Activated T-cell treated with anti-CD3 and anti-CD28 coated beads, Interleukin-2, amount 50 U/mL, for 4 hours (primary cell): ENCODE data around the gene C1QTNF12. TPM values are rescaled to one million over a fixed set of nuclear protein-coding genes. Genes with fewer than 3 reads are reported as not detected.

Experiments used
- ATAC-seq, 2 donors: fragments of 200-7000 bp; cut with Tn5 transposase; one replicate each; pipeline ENCODE4 v1.10.0; 2021
- DNase-seq: peaks from one replicate; pipeline ENCODE4 v3.0.0-alpha.2; 2020
- H3K27me3 Mint-ChIP-seq: one replicate; pipeline ENCODE4 v1.8.0; 2021; ENCODE audit warnings: low read depth, mixed read lengths
- H3K36me3 Mint-ChIP-seq: one replicate; pipeline ENCODE4 v1.8.0; 2022; ENCODE audit warnings: mixed read lengths; ENCODE audit not compliant: insufficient read depth
- H3K4me1 Mint-ChIP-seq: one replicate; pipeline ENCODE4 v1.8.0; 2021; ENCODE audit warnings: low read depth, mixed read lengths
- H3K4me3 Mint-ChIP-seq: one replicate; pipeline ENCODE4 v1.8.0; 2021; ENCODE audit warnings: mild to moderate bottlenecking, moderate library complexity, mixed read lengths
- H3K9me3 Mint-ChIP-seq: one replicate; pipeline ENCODE4 v1.8.0; 2021; ENCODE audit warnings: mixed read lengths
- total RNA-seq, 3 donors: library from RNA; stranded (reverse); gene quantifications; one replicate each; pipeline ENCODE4 v1.2.1, GENCODE V29; 2021

C1QTNF12 gene
- 1 to 10 TPM; 1.6 to 2.2 (median 2.1) TPM for total RNA-seq

DNA sequence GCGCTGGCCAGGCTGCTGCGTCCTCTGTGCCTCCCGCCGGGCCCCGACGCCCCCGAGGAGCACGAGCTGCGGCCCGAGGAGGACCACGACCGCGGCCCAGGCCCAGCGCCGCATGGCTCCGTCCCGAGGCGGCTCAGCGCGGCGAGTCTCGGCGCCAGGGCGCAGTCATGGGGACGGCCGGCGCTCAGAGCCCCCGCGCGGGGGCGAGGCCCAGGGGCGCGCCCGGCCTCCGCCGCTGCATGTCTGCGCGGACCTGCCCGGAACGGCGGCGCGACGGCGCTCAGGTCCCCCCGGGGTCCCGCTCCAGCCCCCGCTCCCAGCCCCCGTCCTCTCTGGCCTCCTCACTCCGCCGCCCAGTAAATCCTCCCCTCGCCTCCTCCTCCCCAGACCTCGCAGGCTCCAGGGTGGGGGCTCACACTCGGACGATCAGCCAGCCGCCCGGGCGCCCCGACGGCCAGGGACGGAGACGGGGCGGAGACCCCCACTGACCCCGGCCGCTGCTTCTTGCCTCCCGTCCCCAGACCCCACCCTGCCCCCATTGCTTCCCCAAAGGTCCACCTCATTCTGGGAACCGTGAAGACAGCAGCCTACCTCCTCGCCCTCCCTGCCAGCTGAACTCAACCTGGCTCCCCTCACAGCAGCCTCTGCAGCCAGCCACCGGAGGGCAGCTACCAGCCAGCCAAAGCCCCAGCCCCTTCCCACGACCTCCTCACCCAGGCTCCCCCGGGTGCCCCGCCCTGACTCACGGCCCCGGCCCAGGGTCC lies at the start of gene C1QTNF12:
TSS of gene C1QTNF12 (minus strand) at position 146 of the 764 bp plus-strand sequence. CDS start at position 114, 32 bp downstream.
- ATAC-seq (peak; percentile 27 to 38), DNase-seq (no peak)
- H3K9me3 Mint-ChIP-seq, result no peaks in the 10 kb centered on the region
- peaks cover 11% of the 10 kb centered on the region for H3K4me1 Mint-ChIP-seq
- no peak within 1 kb of the TSS for H3K4me3 Mint-ChIP-seq
- H3K36me3 Mint-ChIP-seq, result no peaks in the 10 kb centered on the region
- peaks cover 1% of the 10 kb centered on the region for H3K27me3 Mint-ChIP-seq

- Mint-ChIP-seq H3K9me3 (no peaks in the 10 kb centered on the region), H3K4me3 (no peak overlapping the region), H3K36me3 (no peaks in the 10 kb centered on the region), H3K4me1 (peaks cover 2% of the 10 kb centered on the region), H3K27me3 (no peaks in the 10 kb centered on the region)
- DNase-seq (no peak), ATAC-seq (no peak)
These were observed 48.8 kb upstream of the C1QTNF12 start for GRCh38 chr1:1295154-1295923.

DNA sequence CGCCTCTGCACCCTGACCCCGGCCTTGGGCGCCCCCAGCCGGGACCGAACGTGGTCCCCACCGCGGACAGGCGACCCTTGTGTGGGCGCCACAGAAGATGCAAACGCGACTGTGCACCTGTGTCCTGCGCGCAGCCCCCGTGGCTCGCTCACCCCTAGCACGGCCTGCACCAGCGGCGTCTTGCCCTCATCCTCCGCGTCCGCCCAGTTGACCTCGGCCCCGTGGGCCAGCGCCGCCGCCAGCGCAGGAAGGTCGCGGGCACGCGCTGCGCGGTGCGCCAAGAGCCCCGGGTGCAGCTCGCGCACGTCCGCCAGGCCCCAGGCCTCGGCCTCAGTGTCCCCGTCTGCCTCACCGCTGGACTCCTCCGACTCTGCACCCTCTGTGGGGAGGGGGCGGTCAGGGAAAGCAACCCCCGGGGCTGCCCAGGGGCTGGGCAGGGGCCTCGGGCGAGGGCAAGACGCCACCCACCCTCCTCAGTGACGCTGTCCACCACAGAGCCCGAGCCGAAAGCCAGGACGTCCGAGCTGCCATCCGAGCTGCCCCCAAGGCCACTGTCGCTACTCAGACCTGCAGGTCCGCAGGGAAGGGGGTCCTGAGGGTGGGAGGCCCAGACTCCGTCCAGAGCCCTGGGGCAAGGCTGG lies 47.8 kb upstream of the C1QTNF12 start:
- no peak overlapping the region for H3K4me3 Mint-ChIP-seq
- DNase-seq, result no peak
- no peak for ATAC-seq
- H3K4me1 Mint-ChIP-seq, result peaks cover 2% of the 10 kb centered on the region
- H3K9me3 Mint-ChIP-seq, result no peaks in the 10 kb centered on the region
- no peaks in the 10 kb centered on the region for H3K36me3 Mint-ChIP-seq
- H3K27me3 Mint-ChIP-seq, result no peaks in the 10 kb centered on the region

GRCh38 chr1:1293263-1294249 lies 47.0 kb upstream of the C1QTNF12 start:
- Mint-ChIP-seq H3K36me3 (no peaks in the 10 kb centered on the region), H3K9me3 (no peaks in the 10 kb centered on the region), H3K4me1 (peaks cover 2% of the 10 kb centered on the region), H3K4me3 (no peak overlapping the region), H3K27me3 (no peaks in the 10 kb centered on the region)
- DNase-seq, result no peak
- peak; percentile 33 to 50 for ATAC-seq

GRCh38 chr1:1292851-1293250 lies 46.3 kb upstream of the C1QTNF12 start:
- Mint-ChIP-seq H3K4me3 (no peak overlapping the region), H3K36me3 (no peaks in the 10 kb centered on the region), H3K4me1 (peaks cover 2% of the 10 kb centered on the region), H3K9me3 (no peaks in the 10 kb centered on the region), H3K27me3 (no peaks in the 10 kb centered on the region)
- ATAC-seq (no peak), DNase-seq (no peak)

DNA sequence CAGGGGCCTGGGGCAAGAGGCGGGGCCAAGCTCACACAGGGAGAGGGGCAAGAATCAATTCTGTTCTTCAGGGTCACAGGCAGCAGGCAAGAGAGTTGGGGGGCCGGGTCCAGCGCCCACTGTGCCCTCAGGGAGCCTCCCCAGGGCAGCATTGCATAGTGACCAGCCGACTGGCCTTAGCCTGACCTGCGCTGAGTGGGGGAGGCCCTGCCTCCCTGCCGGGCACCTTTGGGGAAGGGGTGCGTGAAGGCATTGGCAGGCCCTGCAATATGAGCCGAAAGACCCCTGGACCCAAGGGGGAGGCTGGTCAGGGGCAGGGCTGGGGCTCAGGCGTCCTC lies 45.9 kb upstream of the C1QTNF12 start:
- DNase-seq, result no peak
- no peak for ATAC-seq
- Mint-ChIP-seq H3K4me3 (no peak overlapping the region), H3K9me3 (no peaks in the 10 kb centered on the region), H3K27me3 (no peaks in the 10 kb centered on the region), H3K36me3 (no peaks in the 10 kb centered on the region), H3K4me1 (peaks cover 2% of the 10 kb centered on the region)

DNA sequence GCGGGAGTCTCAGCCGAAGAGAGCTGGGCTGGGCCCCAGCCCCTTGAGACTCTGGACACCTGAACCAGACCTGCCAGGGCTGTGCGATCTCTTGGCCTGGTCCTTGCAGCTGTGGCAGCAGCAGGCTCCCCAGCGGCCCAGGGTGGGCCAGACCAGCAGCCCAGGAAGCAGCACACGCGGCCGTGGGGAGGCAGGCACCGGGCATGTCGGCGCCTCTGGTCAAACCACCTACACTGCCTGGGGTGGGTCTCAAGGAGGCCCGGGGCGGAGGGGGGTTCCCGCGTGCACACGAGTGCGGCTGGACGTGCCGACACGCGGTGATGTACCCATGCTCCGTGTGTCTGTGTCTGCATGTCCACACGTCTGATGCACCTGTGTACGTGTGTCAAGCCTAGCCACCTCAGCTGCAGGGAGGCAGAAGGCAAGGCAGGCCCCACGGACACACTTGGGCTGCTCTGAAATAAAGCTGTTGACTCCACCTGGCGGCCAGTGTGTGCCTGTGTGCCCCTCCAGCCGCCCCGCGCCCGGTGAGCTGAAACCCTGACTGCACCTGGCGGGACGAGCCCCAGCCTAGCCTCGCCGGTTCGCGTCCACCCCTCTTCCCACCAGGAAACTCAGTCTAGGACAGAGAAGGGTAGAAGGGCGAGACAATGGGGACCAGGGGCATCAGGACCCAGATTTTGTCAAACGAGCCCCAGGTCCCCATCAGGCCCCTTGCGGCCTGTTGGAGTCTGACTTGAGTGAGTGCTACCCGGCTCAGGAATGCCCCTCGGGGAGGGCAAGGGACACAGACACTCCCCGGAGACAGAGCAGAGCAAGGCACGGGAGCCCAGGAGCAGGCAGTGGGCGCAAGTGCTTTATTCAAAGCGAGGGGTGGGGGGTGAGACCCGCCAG lies 45.3 kb upstream of the C1QTNF12 start:
- DNase-seq (peak; percentile 69), ATAC-seq (peak; percentile 79 to 81)
- Mint-ChIP-seq H3K27me3 (no peaks in the 10 kb centered on the region), H3K36me3 (no peaks in the 10 kb centered on the region), H3K9me3 (no peaks in the 10 kb centered on the region), H3K4me3 (no peak overlapping the region), H3K4me1 (peaks cover 2% of the 10 kb centered on the region)

GRCh38 chr1:1291023-1291528 lies 44.6 kb upstream of the C1QTNF12 start:
- Mint-ChIP-seq H3K27me3 (no peaks in the 10 kb centered on the region), H3K36me3 (no peaks in the 10 kb centered on the region), H3K4me3 (no peak overlapping the region), H3K9me3 (no peaks in the 10 kb centered on the region), H3K4me1 (peaks cover 2% of the 10 kb centered on the region)
- ATAC-seq (no peak), DNase-seq (no peak)

DNA sequence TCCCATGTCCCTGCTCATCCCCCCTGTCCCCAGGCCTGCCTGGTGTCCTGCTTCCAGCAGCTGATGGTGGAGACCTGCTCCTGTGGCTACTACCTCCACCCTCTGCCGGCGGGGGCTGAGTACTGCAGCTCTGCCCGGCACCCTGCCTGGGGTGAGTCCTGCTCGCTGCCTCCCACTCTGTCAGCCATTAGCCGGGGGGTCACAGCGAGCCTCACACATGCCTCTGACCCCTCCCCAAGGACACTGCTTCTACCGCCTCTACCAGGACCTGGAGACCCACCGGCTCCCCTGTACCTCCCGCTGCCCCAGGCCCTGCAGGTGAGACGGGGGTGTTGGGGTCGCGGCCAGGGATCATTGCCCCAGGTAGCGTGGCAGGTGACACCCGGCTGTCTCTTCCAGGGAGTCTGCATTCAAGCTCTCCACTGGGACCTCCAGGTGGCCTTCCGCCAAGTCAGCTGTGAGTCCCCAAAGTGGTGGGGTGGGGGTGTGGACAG lies 43.8 kb upstream of the C1QTNF12 start:
- DNase-seq, result peak; percentile 59
- peak in 1 of 2 donors; percentile 49 for ATAC-seq
- Mint-ChIP-seq H3K4me3 (no peak overlapping the region), H3K9me3 (no peaks in the 10 kb centered on the region), H3K27me3 (no peaks in the 10 kb centered on the region), H3K36me3 (no peaks in the 10 kb centered on the region), H3K4me1 (peaks cover 2% of the 10 kb centered on the region)

- Mint-ChIP-seq H3K9me3 (no peaks in the 10 kb centered on the region), H3K36me3 (no peaks in the 10 kb centered on the region), H3K4me3 (no peak overlapping the region), H3K27me3 (no peaks in the 10 kb centered on the region), H3K4me1 (peaks cover 2% of the 10 kb centered on the region)
- DNase-seq (no peak), ATAC-seq (no peak)
These were observed 41.0 kb upstream of the C1QTNF12 start for GRCh38 chr1:1287288-1288110.

GRCh38 chr1:1286313-1287261 lies 40.1 kb upstream of the C1QTNF12 start:
- no peaks in the 10 kb centered on the region for H3K27me3 Mint-ChIP-seq

More at GRCh38 chr1:1286313-1287261, 40.1 kb upstream of the C1QTNF12 start:
- Mint-ChIP-seq H3K4me1 (no peaks in the 10 kb centered on the region), H3K9me3 (no peaks in the 10 kb centered on the region), H3K36me3 (no peaks in the 10 kb centered on the region), H3K4me3 (no peak overlapping the region)
- DNase-seq, result no peak
- ATAC-seq, result no peak
